Transverse colon (tissue), 4 donors: ENCODE results near the gene ARFGEF2.

Experiments used
- CTCF ChIP-seq, 5 experiments: fragments of 200-600 bp in 3 of 5; fragments of 450-650 bp in 2 of 5; sonication (generic) in 3 of 5; IDR thresholded peaks; 1 replicate in 2 of 5; 2 replicates in 3 of 5; pipeline ENCODE4 v1.5.1; 2016 to 2017; ENCODE audit warnings: antibody characterized with exemption in 5 of 5, inconsistent platforms in 3 of 5, mild to moderate bottlenecking in 2 of 5, moderate library complexity in 1 of 5
- EP300 ChIP-seq: sonication (generic); formaldehyde crosslinking; IDR thresholded peaks from one replicate; pipeline ENCODE4 v1.6.1; 2017; ENCODE audit warnings: antibody characterized with exemption, low read depth
- POLR2AphosphoS5 ChIP-seq, 3 donors: sonication (generic); formaldehyde crosslinking; IDR thresholded peaks; one replicate each; pipeline ENCODE4 v1.6.1; 2016; ENCODE audit warnings: antibody characterized with exemption in 3 of 3

GRCh38 chr20:48880981-48881657, 40.4 kb upstream of the ARFGEF2 start:
- no peak for TF ChIP-seq EP300
- TF ChIP-seq CTCF (IDR thresholded peaks at IDR 0.05): no peak
- TF ChIP-seq POLR2AphosphoS5 (IDR thresholded peaks at IDR 0.05): no peak
